B cell (primary cell): ENCODE data around the gene CELF2.

Experiments
- CTCF ChIP-seq: fragments of 200-600 bp; IDR thresholded peaks from one replicate; pipeline ENCODE4 v1.8.0; 2022; ENCODE audit warnings: antibody characterized with exemption, mild to moderate bottlenecking
- EZH2 ChIP-seq: IDR thresholded peaks from 2 replicates; pipeline ENCODE4 v1.6.1; 2012; ENCODE audit warnings: borderline replicate concordance, low read depth, mild to moderate bottlenecking, moderate library complexity, low read length; ENCODE audit not compliant: insufficient read depth, poor library complexity, severe bottlenecking

GRCh38 chr10:11194859-11195586 is 177.4 kb downstream of the CELF2 start:
- TF ChIP-seq EZH2: no peak
- TF ChIP-seq CTCF: no peak
